Measurements from ENCODE around the gene INPP5B. TPM values are rescaled to one million over a fixed set of nuclear protein-coding genes. Genes with fewer than 3 reads are reported as not detected.
"Not testable (repeated sequence)": the region's sequence is repeated elsewhere in the genome, so short reads cannot be mapped to it uniquely, and the experiment has no call there.

Gene INPP5B
- total RNA-seq, 1 donor from 2014 or later, result 8.7 TPM

DNA sequence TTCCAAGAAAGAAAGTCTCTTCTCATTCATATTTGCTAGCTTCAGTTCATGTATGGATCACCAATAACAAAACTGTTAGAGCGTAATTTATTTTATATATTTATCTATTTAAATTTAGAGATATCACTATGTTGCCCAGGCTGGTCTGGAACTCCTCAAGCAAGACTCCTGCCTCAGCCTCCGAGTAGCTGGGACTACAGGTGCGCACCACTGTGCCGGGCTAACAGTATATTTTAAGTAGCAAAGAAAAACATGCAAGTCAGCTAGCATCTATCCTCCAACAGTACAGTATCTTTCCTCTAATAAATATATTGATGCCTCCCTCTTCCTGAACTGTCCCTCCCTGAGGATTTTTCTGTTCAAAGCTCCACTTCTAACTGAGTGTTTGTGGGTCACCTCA is 21.5 kb downstream of the INPP5B start:
- intact Hi-C loops (cut with DNase I), result no loop called here
- DNase-seq (no peak), ATAC-seq (ENCODE audit: poor library complexity) (no peak)

DNA sequence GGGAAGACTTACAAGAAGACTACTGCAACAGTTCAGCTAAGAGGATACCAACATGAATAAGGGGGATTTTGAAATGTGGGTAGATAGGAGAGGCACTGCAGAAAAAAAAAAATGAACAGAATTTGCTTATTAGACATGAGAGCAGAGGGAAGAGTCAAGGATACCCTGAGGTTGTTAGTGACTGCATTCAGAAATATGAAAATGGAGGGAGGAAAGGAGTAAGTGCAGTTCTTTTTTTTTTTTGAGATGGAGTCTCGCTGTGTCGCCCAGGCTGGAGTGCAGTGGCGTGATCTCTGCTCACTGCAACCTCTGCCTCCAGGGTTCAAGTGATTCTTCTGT is 23.3 kb downstream of the INPP5B start:
- intact Hi-C loops (cut with DNase I), result no loop called here
- ATAC-seq (ENCODE audit: poor library complexity), result no peak
- no peak for DNase-seq

DNA sequence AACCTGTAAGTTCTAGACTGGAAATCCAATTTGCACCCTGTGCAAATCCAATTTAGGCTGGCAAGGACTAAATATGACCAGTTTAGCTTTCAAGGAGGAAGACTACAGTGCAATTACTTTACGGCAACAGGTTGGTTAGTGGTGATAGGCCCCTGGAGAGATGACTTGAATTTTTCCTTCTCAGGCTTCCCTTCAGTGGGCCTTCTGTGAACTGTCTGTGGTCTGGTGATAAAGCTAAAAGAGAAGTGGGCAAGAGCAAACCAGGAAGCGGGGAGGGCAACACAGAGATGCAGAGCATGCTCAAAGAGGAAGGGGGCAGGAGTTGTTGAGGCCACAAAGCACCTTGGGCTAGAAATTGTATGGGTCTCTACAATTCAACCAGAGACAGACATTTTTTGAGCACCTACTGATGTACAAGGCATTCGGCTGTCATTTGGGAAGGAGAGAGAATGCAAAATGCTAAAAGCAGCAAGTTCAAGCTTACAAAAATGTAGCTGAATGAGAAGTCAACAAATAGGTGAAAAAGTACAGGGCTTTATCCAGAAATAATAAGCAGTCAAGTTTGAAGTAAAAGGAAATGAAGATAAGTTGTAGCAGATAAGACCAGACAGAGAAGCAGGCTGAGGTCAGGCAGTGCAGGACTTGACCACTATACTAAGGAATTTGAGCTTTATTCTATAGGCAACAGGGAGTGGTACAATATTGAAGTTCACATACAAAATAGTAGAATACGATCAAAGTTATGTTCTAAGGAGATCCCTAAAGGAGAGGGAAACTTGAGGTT is 23.9 kb downstream of the INPP5B start:
- no peak for ATAC-seq (ENCODE audit: poor library complexity)
- no peak for DNase-seq
- intact Hi-C loops (cut with DNase I), result no loop called here

DNA sequence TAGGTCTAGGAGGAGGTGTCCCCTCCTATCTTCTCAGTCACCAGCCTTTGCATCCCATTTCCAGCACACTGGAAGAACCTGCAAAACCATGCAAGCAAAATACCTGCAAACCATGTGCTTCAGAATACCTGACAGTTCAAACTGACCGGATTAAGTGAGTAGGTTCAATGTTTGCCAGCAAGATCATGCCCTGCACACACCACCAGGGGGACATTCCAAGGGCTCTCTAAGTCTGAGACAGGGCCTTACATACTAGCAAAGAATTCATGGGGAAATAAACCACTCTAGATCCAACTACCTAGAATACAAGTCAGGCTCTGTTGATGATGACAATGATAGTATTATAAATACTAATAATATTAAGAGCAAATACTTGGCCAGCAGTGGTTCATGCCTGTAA is 27.6 kb downstream of the INPP5B start:
- ATAC-seq (ENCODE audit: poor library complexity), result no peak
- intact Hi-C loops (cut with DNase I), result no loop called here

DNA sequence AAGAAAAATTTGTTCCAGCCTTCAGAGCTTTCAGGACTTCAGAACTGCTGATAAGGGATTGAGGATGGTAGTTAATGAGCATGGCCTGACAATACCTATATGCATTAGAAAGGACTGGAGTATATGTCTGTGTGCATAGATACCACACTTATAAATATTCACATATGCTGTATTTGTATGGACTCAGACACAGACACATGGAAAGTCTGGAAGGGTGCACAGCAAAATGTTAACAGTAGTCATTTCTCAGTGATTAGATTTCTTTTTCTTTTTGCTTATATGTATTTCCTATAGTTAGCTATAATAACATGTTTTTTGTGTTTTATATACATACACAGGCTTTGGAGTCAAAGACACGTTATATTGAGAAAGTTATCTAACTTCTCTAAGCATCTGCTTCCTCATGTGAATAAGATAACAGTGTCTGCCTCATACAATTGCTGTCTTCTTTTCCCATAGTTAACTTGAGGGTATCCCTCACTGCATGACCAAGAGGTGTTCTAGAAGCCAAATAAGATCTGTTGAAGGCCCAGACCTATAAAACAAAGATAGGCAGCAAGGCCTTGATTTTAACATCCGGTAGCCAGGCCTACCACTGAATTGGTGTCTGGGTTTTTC is 31.3 kb downstream of the INPP5B start:
- ATAC-seq (ENCODE audit: poor library complexity) (peak; percentile 50), DNase-seq (no peak)
- intact Hi-C loops (cut with DNase I), result no loop called here

More for the DNA sequence above, 27.6 kb downstream of the INPP5B start:
- no peak for DNase-seq

DNA sequence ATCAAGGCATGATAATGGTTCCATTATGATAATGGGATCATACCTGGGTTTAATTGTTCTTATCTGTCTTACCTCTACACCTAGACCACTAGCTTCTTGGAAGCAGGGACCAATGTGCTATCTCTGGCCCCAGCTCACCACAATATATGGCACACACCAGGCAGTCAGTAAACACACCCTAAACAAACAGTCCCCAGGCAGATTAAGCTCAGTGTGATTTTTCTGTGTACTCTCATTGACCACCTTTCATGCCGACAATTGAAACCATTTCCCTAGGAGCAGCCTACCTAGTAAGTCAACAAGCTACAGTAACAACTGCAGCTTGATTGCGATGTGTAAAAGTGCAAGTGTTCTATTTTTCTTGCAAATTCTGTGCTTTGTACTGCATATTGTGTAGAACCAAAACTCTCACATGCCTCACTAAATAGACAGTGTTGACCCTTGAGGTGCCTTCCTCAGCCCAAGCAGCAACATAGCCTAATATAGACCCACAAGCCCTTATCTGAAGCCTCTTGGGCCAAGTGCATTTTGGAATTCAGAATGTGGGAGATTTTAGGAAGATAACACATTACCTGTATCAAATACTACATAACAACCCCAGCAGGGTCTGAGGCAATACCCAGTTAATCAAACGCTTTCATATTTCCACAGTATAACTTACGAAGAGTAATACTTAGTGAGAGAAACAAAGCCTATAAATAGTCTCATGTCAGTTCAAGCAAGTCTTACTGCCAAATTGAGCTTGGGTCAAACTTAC is 32.0 kb downstream of the INPP5B start:
- DNase-seq (no peak), ATAC-seq (ENCODE audit: poor library complexity) (peak; percentile 73)
- intact Hi-C loops (cut with DNase I), result no loop called here

DNA sequence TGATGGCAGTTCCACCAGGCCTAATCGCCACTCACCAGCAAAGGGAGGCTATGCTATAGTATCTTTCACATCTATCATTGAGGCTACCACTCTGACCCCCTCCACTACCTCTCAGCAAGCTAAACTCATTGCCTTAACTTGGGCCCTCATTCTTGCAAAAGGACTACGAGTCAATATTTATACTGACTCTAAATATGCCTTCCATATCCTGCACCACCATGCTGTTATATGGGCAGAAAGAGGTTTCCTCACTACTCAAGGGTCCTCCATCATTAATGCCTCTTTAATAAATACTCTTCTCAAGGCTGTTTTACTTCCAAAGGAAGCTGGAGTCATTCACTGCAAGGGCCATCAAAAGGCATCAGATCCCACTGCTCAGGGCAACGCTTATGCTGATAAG is 35.4 kb downstream of the INPP5B start:
- ATAC-seq (ENCODE audit: poor library complexity); intact Hi-C loops (cut with DNase I); DNase-seq: not testable (repeated sequence)

DNA sequence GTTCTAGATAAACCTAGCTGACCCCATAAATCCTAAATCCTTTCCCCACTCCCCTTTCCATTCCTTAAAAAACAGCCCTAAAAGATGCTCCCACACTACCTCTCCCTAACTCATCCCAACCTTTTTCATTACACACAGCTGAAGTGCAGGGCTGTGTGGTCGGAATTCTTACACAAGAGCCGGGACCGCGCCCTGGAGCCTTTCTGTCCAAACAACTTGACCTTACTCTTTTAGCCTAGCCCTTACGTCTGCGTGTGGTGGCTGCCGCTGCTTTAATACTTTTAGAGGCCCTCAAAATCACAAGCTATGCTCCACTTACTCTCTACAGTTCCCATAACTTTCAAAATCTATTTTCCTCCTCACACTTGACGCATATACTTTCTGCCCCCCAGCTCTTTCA is 36.0 kb downstream of the INPP5B start:
- DNase-seq; ATAC-seq (ENCODE audit: poor library complexity); intact Hi-C loops (cut with DNase I): not testable (repeated sequence)

DNA sequence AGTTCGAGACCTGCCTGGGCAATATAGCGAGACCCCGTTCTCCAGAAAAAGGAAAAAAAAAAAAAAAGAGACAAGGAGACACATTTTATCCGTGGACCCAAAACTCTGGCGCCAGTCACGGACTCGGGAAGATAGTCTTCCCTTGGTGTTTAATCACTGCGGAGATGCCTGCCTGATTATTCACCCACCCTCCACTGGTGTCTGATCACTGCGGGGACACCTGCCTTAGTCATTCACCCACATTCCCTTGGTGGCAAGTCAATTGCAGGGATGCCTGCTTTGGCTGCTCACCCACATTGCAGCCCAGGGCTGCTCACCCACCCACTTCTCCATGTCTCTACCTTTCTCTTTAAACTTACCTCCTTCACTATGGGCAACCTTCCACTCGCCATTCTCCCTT is 38.3 kb downstream of the INPP5B start:
- intact Hi-C loops (cut with DNase I); DNase-seq; ATAC-seq (ENCODE audit: poor library complexity): not testable (repeated sequence)

DNA sequence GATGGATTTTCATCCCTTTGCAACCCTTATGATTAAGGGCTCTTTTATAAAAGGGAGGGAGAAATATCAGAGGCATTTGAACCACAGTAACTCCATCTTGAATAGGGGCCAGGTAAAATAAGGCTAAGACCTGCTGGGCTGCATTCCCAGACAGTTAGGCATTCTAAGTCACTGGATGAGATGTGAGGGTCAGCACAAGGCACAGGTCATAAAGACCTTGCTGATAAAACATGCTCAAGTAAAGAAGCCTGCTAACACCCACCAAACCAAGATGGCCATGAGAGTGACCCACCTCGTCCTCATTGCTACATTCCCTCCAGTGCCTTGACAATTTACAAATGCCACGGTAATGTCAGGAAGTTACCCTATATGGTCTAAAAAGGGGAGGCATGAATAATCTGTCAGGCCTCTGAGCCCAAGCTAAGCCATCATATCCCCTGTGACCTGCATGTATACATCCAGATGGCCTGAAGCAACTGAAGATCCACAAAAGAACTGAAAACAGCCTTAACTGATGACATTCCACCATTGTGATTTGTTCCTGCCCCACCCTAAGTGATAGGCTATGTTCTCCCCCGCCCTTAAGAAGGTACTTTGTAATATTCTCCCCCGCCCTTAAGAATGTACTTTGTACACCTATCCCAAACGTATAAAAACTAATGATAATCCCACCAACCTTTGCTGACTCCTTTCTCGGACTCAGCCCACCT is 39.3 kb downstream of the INPP5B start:
- DNase-seq; ATAC-seq (ENCODE audit: poor library complexity); intact Hi-C loops (cut with DNase I): not testable (repeated sequence)

DNA sequence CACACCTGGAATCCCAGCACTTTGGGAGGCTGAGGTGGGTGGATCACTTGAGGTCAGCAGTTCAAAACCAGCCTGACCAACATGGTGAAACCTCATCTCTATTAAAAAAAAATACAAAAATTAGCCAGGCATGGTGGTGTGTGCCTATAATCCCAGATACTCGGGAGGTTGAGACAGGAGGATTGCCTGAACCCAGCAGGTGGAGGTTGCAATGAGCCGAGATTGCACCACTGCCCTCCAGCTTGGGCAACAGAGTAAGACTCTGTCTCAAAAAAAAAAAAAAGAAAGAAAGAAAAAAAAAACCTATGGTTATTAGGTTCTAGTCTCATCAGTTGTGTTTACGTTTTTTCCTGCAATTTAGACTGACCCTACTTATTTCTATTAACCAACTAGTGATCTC is 40.3 kb downstream of the INPP5B start:
- DNase-seq; ATAC-seq (ENCODE audit: poor library complexity); intact Hi-C loops (cut with DNase I): not testable (repeated sequence)

DNA sequence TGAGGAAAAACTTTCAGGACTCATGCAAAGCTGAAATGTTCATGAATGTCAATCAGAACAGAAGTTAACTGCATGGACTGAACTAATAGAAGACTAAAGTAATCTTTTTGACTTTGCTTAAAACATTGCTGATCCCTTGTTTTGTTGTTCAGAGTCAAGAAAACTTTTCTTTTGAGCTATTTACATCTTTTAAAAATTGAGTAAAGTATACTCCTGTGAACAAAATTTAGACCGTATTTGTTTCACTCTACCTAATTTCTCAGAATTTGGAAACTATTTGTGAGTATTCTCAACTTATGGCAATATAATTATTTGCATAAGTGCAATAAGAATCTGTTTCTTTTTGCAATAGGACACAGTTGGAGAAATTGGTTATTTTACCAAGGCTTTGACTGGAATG is 41.1 kb downstream of the INPP5B start:
- no peak for DNase-seq
- intact Hi-C loops (cut with DNase I), result no loop called here
- no peak for ATAC-seq (ENCODE audit: poor library complexity)

DNA sequence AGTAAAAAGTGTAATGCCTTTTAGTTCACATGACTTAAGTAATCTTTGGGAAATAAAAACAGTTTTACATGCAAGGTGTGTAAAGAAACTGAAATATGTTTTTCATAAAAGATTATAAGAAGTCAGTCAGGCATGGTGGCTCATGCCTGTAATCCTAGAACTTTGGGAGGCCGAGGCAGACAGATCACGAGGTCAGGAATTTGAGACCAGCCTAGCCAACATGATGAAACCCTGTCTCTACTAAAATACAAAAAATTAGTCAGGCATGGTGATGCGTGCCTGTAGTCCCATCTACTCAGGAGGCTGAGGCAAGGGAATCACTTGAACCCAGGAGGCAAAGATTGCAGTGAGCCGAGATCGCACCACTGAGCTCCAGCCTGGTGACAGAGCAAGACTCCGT is 42.9 kb downstream of the INPP5B start:
- ATAC-seq (ENCODE audit: poor library complexity); DNase-seq; intact Hi-C loops (cut with DNase I): not testable (repeated sequence)

DNA sequence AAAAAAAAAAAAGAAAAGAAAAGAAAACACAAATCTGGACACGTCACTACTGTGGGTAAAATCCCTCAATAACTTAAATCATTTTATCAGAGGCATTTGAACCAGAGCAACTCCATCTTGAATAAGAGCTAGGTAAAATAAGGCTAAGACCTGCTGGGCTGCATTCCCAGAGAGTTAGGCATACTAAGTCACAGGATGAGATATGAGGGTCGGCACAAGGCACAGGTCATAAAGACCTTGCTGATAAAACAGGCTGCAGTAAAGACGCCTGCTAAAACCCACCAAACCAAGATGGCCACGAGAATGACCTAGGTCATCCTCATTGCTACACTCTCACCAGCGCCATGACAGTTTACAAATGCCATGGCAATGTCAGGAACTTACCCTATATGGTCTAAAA is 43.9 kb downstream of the INPP5B start:
- no peak for ATAC-seq (ENCODE audit: poor library complexity)
- DNase-seq, result no peak
- intact Hi-C loops (cut with DNase I), result no loop called here

DNA sequence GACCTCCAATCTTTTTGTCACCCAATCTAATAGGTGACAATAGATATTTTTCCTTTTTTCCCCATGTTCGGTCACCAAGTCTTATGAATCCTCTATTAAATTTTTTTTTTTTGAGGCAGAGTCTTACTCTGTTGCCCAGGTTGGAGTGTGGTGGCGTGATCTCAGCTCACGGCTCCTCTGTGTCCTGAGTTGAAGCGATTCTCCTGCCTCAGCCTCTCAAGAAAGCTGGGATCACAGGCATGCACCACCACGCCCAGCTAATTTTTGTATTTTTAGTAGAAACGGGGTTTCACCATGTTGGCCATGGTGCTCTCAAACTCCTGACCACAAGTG is 45.0 kb downstream of the INPP5B start:
- no peak for ATAC-seq (ENCODE audit: poor library complexity)
- intact Hi-C loops (cut with DNase I), result no loop called here
- no peak for DNase-seq

DNA sequence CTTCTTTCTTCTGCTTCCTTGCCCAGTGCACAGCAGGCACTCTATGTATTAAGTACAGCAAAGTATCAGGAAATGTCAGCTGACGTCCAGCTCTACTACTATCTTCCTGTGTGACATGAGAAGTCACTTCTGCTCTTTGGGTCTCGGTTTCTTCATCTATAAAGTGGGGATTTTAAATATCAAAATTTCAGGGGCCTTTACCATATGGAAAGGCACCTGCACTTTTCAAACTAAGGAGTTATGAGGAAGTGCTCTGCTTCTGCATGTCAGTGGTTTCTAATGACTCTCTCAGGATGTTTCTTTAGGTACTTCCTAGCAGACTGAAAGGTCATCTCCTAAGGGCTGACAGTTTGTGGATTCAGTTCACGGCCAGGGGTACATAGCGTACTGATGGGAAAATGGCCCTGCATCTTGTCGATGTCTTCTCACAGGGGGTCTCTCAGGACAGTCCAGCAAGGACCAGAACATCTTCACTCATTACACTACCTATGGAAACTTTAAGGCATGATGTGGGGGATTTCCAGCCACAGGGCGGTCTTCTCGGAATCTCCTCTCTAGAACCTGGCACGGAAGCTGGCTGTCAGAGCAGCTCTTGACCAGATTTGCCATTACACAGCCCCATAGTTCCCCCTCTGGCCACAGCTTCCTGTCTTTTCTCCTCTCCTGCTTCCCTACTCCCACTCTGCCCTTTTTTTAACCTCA is 45.5 kb downstream of the INPP5B start:
- intact Hi-C loops (cut with DNase I), result no loop called here
- ATAC-seq (ENCODE audit: poor library complexity) (no peak), DNase-seq (no peak)

DNA sequence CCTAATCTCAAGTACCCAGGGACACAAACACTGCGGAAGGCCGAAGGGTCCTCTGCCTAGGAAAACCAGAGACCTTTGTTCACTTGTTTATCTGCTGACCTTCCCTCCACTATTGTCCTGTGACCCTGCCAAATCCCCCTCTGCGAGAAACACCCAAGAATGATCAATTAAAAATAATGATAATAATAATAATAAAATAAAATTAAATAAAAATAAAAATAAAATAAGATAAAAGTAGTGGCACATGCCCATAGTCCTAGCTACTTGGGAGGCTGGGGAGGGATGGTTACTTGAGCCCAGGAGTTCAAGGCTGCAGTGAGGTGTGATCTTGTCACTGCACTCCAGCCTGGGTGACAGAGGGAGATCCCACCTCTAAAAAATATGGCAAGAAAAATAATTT is 49.3 kb downstream of the INPP5B start:
- ATAC-seq (ENCODE audit: poor library complexity); intact Hi-C loops (cut with DNase I); DNase-seq: not testable (repeated sequence)

DNA sequence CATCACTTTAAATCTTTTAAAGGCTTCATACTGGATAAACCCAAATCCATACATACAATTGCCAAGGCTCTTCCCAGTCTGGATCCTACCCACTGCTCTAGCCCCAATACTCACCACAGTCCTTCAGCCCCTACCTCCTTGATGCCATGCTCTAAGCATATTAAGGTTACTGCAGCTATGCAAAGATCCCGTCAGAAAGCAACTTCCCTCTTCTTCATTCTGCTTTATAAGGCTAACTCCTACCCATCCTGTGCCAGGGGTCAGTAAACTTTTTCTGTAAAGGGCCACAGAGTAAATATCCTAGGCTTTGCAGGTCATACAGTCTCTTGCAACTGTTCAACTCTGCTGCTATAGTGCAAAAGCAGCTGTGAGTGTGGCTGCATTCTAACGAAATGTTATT is 53.2 kb downstream of the INPP5B start:
- DNase-seq (no peak), ATAC-seq (ENCODE audit: poor library complexity) (no peak)
- intact Hi-C loops (cut with DNase I), result loop anchor here (5.0 kb wide), 1 partner anchor 84 kb away; no protein-coding TSS in a partner anchor

All from Right ventricle myocardium superior (tissue), 1 donor.